Esophagus squamous epithelium (tissue), 4 donors: Measurements from ENCODE around the gene UMAD1.

Experiments used
- POLR2A ChIP-seq, 4 donors: fragments of 450-650 bp; IDR thresholded peaks; one replicate each; pipeline ENCODE4 v1.6.1; 2017; ENCODE audit warnings: antibody characterized with exemption in 4 of 4, mild to moderate bottlenecking in 4 of 4, moderate library complexity in 3 of 4
- TF ChIP-seq, protein P1 (sequence below), 6 experiments: fragments of 450-650 bp in 4 of 6; fragments of 200-600 bp in 2 of 6; sonication (generic) in 2 of 6; IDR thresholded peaks; one replicate each; pipeline ENCODE4 v1.5.1; 2016 to 2019; ENCODE audit warnings: antibody characterized with exemption in 6 of 6, mild to moderate bottlenecking in 4 of 6, moderate library complexity in 4 of 6

DNA sequence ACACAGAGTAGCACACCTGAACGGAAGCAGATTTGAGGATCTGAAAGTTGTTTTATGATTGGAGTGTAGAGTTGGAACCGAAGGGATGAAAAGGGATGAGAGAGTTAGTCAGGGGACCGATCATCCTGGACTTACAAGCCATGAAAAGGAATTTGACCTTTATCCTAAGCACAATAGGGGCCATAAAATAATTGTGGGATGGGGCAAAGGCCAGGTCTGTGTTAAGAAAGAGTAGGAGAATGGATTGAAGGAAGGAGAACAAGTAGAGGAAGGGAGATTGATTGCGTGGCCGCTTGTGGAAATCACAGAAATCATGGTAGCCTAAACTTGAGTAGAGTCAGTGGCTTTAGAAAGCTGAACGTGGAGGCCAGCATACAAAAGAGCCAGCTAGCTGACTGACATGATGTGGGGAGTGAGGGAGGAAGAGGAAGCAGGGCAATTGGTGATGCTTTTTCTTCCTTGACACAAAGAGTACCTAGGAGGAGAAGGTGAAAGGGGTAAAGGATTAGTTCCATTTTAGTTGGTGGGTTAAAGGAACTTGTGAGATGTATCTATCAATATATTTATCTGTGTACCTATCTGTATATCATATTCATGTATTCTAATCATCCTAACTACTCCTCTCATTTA lies 144.9 kb downstream of the UMAD1 start:
- TF ChIP-seq POLR2A (IDR thresholded peaks at IDR 0.05): no peak
- TF ChIP-seq, protein P1, sequence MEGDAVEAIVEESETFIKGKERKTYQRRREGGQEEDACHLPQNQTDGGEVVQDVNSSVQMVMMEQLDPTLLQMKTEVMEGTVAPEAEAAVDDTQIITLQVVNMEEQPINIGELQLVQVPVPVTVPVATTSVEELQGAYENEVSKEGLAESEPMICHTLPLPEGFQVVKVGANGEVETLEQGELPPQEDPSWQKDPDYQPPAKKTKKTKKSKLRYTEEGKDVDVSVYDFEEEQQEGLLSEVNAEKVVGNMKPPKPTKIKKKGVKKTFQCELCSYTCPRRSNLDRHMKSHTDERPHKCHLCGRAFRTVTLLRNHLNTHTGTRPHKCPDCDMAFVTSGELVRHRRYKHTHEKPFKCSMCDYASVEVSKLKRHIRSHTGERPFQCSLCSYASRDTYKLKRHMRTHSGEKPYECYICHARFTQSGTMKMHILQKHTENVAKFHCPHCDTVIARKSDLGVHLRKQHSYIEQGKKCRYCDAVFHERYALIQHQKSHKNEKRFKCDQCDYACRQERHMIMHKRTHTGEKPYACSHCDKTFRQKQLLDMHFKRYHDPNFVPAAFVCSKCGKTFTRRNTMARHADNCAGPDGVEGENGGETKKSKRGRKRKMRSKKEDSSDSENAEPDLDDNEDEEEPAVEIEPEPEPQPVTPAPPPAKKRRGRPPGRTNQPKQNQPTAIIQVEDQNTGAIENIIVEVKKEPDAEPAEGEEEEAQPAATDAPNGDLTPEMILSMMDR (IDR thresholded peaks at IDR 0.05): no peak
